GM18870 (cell line): Measurements from ENCODE around the gene MAX.

Experiments used
- ATAC-seq: cut with Tn5 transposase; IDR thresholded peaks from one replicate; pipeline ENCODE4 v1.9.1; 2021; ENCODE audit warnings: moderate library complexity; ENCODE audit not compliant: unreplicated experiment

The MAX gene, protein sequence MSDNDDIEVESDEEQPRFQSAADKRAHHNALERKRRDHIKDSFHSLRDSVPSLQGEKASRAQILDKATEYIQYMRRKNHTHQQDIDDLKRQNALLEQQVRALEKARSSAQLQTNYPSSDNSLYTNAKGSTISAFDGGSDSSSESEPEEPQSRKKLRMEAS

DNA sequence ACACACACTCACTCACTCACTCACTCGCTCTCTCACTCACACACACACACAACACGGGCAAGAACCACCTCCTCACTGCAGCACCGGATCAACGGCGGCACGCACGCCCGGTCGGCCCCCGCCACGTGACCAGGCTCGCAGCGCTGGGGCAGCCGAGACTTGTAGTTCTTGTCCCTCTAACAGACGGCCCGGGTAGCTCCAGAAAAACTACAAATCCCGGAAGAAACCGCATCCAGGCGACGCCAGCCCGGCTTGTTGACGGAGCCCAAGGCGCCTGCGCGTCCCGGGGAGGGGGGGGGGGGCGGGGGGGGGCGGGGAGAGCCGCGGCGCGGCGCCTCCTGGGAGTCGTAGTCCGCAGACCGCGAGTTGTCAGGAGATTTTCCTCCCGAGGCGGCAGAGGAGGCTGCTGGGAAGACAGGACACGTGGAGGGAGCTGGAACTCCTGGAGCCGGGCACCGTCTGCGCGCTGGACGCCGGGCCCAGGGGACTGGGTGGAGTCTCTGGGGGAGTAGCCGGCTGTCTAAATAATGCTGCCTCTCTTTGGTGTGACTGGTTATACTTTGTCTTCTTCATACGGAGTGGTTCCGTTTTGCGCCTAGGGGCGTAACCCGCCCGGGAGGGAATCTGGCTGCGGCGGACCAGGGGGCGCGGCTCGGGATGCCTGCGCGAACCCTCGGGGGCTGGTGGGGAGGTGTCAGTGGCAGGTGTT, at the start of gene MAX:
TSS of gene MAX (minus strand) at position 77 of the 709 bp plus-strand sequence. CDS start 178 bp downstream, outside the sequence.
- ATAC-seq: peak; percentile 77

GRCh38 chr14:65151609-65151956, 49.3 kb upstream of the MAX start:
- ATAC-seq: no peak

DNA sequence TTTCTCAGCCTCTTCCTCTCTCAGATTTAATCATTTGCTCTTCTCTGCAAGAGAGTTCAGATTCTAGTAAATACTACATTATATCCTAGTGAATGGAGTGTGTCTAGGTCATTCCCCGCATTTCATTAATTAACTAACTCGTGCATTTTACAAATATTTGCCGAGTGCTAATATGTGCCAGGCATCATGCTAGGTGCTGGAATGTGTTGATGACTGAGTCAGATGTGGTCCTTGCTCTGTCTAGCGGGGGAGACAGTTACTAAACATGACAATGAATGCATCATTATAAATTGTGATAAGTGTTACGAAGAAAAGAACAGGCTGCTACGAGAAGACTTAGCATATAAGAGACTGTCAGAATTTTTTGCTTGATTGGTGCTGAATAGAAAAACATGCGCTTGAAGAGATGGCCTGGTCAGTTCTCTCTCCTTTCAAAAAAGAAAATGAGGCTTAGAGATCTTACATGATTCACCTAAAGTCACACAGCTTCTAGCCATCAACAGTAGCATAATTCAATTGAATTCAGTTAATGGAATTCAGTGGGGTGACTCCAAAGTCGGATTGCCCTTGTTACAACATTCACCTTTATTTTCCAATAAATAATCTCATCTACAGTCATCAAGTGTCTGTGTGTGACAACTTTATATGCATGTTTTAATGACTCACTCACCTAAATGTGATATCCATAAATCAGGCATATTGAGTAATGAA, 48.7 kb upstream of the MAX start:
- ATAC-seq: no peak

DNA sequence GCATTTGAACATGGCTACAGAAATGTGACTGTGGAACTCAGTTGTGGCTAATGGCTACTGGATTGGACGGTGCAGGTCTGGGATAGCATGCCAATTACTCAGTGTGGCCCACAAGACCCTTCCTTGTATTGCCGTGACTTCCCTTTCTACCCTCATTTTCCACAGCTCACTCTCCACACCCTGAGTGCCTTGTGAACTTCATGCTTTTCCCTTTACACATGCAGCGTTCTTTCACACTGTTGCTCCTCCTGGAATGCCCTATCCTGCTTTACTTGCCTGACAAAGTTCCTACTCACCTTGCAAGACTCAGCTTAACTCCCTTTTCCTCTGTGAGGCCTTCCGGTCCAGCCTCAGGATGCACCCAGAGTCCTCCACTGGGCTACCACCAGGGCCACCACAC, 46.8 kb upstream of the MAX start:
- no peak for ATAC-seq

GRCh38 chr14:65144170-65144569, 41.9 kb upstream of the MAX start:
- no peak for ATAC-seq

GRCh38 chr14:65142914-65143625, 40.8 kb upstream of the MAX start:
- ATAC-seq: no peak

DNA sequence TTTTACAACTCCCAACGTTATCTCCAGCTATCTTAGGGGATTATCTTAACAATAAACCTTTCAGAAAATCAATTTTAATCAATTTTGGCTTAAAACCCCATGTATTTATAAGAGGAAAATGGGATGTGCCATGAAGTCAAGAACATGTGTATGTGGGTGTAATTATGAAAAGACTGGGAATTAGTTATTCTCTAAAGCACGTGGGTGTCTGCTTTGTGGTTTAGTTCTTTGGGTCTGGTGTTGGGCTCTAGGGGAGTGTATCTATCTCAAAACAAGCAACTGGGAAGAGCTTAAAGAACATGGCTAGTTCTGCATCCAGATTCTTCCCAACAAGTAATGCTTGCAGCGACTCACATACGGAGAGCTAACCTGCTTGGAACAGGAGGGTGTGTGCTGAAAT, 40.1 kb upstream of the MAX start:
- no peak for ATAC-seq

DNA sequence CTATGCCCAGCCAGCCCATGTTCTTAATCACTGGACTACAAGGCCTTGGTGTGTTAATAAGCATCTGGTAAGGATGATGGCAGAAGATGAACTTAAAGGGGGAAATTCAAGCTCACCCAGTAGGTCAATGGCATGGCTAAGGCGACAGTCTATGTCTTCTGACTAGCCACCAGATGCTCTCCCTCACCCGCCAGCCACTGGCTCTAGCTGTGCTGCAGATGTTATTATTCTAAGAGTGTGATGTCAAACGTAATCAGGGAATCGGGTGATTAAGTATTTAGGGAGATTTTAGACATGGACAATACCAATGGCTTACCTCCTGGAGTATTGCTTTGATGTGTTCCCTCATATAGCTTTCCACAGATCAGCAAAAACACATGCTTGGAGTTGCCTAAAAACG, 39.2 kb upstream of the MAX start:
- no peak for ATAC-seq

DNA sequence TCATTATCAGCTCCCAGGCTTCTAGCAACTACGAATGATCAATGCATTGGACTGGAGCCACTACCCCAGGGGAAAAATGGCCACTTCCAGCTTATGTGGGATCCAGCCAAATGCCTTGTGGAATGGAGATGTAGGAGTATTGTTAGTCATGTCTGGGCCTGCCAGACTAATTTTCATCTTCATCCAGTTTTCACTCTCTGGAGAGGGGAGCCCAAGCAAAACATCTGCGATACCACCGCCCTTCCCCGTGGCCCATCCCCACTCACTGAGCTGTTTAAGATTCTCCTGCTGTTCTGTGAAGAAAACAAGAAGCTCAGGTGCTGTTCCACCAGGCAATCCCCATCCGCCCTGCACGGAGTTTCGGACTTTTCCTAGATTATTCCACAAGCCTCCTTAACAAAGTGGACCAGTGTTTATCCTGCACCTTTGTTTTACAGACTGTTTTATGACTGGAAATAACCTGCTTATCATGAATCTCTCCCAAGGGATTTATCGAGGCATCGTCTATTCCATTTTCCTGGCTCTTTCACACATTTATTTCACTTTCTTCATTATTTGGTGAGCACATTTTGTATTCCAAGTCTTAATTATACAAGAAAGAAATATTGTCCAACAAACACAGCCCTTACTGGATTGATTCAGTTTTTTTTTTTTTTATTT, 35.5 kb upstream of the MAX start:
- ATAC-seq: no peak

GRCh38 chr14:65134651-65135579, 32.6 kb upstream of the MAX start:
- ATAC-seq: no peak

GRCh38 chr14:65132855-65133254, 30.5 kb upstream of the MAX start:
- ATAC-seq: no peak

- no peak for ATAC-seq
Measured at GRCh38 chr14:65131301-65131701, 29.0 kb upstream of the MAX start.

DNA sequence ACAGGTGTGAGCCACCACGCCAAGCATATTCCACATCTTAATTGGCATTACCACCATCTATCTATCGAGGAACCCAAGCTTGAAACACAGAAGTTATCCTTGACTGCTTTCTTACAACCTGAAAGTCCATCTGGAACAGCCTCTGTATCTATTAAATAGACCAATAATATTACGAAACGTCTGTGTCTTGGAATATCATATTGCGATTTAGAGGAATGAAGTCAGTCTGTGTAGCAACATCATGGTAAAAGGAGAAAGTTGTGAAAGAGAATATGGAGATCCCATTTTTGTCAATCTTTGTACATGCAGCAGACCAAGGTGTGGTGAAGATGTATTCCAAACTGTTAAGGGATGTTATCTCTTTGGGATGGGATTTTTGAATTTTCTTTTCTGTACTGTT, 25.8 kb upstream of the MAX start:
- ATAC-seq: no peak

GRCh38 chr14:65117769-65118745, 15.7 kb upstream of the MAX start:
- ATAC-seq: no peak

DNA sequence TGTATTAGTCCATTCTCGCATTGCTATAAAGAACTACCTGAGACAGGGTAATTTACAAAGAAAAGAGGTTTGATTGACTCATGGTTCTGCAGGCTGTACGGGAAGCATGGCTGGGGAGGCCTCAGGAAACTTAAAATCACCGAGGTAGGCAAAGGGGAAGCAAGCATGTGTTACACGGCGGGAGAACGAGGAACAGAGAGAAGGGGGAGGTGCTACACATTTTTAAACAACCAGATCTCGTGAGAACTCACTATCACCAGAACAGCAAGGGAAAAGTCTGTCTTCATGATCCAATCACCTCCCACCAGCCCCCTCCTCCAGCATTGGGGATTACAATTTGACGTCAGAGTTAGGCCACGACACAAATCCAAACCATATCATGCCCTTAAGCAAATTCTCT, 13.3 kb upstream of the MAX start:
- ATAC-seq: no peak

- ATAC-seq: no peak
Measured at GRCh38 chr14:65110525-65110924, 8.2 kb upstream of the MAX start.

DNA sequence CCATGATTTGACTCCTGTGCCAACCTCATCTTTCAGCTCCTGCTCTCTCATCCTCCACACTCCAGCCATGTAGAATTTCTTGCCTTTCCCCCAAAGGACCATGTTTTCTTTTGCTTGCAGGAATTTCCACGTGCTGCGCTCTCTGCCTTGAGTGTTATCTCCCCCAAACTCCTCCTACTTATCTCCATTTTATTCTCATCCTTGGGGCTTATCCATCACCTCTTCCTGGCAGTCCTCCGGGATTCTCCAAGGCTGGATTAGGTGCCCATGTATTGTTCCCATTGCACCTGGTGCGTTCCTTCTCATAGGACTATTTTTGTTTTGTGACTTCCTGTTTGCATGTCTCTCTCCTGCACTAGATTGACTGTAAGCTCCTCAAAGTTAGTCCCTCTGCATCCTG, 7.0 kb upstream of the MAX start:
- ATAC-seq: no peak

GRCh38 chr14:65107200-65107599, 4.9 kb upstream of the MAX start:
- no peak for ATAC-seq

DNA sequence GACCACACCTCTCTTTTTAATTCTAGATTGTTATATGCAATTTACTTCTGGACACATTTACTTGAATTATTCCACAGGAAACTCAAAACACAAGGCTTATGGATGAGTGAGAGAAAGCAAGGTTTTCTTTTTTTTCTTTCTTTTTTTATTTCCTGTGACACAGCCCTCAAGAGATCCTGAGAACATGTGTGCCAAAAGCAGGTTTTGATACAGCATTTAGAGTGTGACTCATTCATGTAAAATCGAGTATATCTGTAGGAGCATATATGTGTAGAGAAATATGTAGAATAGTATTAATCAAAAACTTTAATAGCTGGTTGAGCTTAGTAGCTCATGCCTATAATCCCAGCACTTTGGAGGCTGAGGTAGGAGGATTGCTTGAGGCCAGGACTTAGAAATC, 4.4 kb upstream of the MAX start:
- ATAC-seq: no peak
